Natural killer cell treated with Interleukin-12 subunit alpha and Interleukin-12 subunit beta and Interleukin-15 and Interleukin-18, amount 100 ng/mL, for 72 hours (primary cell): Measurements from ENCODE around the gene CHST11. TPM values are rescaled to one million over a fixed set of nuclear protein-coding genes. Genes with fewer than 3 reads are reported as not detected.

Source experiments
- ATAC-seq, 2 donors: fragments of 150-1000 bp; cut with Tn5 transposase in 1 of 2; sonication (Bioruptor Pico), chemical (Tn5 transposase) in 1 of 2; 2 replicates each; pipeline ENCODE4 v1.10.0; 2021
- DNase-seq: peaks from one replicate; pipeline ENCODE4 v3.0.0; 2022; ENCODE audit warnings: low spot score
- H3K27ac Mint-ChIP-seq, 2 donors: 1 replicate in 1 of 2; 2 replicates in 1 of 2; pipeline ENCODE4 v1.8.0; 2022; ENCODE audit warnings: mixed read lengths in 2 of 2, mild to moderate bottlenecking in 1 of 2, moderate library complexity in 1 of 2
- H3K27me3 Mint-ChIP-seq, 2 donors: 1 replicate in 1 of 2; 2 replicates in 1 of 2; pipeline ENCODE4 v1.8.0; 2022; ENCODE audit warnings: mixed read lengths in 2 of 2
- H3K36me3 Mint-ChIP-seq: one replicate; pipeline ENCODE4 v1.8.0; 2022; ENCODE audit warnings: mixed read lengths
- H3K4me1 Mint-ChIP-seq, 2 donors: 1 replicate in 1 of 2; 2 replicates in 1 of 2; pipeline ENCODE4 v1.8.0; 2022; ENCODE audit warnings: low read depth in 2 of 2, mixed read lengths in 2 of 2, mild to moderate bottlenecking in 1 of 2
- H3K4me3 Mint-ChIP-seq: one replicate; pipeline ENCODE4 v1.8.0; 2022; ENCODE audit warnings: mixed read lengths
- H3K9me3 Mint-ChIP-seq: 2 replicates; pipeline ENCODE4 v1.8.0; 2022; ENCODE audit warnings: mixed read lengths
- total RNA-seq, 2 donors: library from RNA; stranded (reverse); gene quantifications; one replicate each; pipeline ENCODE4 v1.2.3, GENCODE V29; 2022

The CHST11 gene
- total RNA-seq, 2 donors from 2014 or later = 195 to 374 TPM

GRCh38 chr12:104764225-104765091 is 307.7 kb downstream of the CHST11 start:
- Mint-ChIP-seq H3K27me3 (no peaks in the 10 kb centered on the region), H3K9me3 (no peaks in the 10 kb centered on the region), H3K36me3 (no peaks in the 10 kb centered on the region), H3K4me3 (peak overlapping the region; percentile 60), H3K4me1 (peaks cover 54% of the 10 kb centered on the region in 2 donors), H3K27ac (peak overlapping the region; percentile 76 to 96)
- DNase-seq (no peak), ATAC-seq (peak; percentile 8 to 62)

GRCh38 chr12:104767261-104767660 is 310.5 kb downstream of the CHST11 start:
- Mint-ChIP-seq H3K4me3 (no peak overlapping the region), H3K4me1 (peaks cover 35% of the 10 kb centered on the region in 2 donors), H3K27ac (peak overlapping the region in 1 of 2 donors; percentile 3), H3K36me3 (no peaks in the 10 kb centered on the region), H3K27me3 (no peaks in the 10 kb centered on the region), H3K9me3 (no peaks in the 10 kb centered on the region)
- DNase-seq (no peak), ATAC-seq (no peak)

DNA sequence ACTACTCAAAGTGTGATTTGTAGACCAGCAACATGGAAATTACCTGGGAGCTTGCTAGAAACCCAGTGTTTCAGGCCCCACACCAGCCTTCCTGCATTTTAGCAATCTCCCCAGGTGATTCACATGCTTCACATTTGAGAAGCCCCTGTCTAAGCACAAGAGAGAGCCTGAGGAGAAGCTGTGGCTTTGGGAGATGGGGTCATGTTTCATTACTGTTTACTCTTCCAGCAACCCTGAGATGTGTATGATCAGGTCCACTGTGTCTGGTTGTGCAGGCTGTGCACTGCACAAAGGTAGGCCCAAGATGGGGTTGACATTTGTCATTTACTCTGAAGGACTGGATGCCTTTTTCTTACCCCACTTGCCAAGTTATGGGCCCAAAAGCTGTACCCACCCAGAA is 311.3 kb downstream of the CHST11 start:
- Mint-ChIP-seq H3K27me3 (no peaks in the 10 kb centered on the region), H3K4me3 (no peak overlapping the region), H3K36me3 (peaks cover 7% of the 10 kb centered on the region), H3K4me1 (peaks cover 32% of the 10 kb centered on the region in 2 donors), H3K9me3 (peaks cover 5% of the 10 kb centered on the region), H3K27ac (peak overlapping the region in 1 of 2 donors; percentile 3)
- ATAC-seq = no peak
- DNase-seq = no peak

DNA sequence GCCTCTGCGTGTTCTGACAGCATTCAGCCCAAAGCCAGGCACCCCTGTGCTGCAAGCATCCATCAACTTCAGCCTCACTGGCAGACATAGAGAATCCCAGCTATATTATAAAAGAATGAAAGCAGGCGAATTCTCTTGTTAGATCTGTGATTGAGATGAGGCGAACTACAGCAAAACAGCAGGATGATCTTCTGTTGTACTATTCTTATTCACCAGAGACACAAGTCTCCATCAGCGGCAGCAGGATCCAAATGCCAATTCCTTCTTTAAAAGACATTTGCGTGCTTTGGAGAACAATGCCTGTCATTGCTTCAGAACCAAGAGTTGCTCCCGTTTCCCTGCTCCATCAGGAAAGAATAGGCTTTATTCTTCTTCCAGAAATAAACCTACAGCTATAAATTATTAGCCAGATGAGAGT is 312.4 kb downstream of the CHST11 start:
- no peaks in the 10 kb centered on the region for H3K27me3 Mint-ChIP-seq

GRCh38 chr12:104772336-104772735 is 315.6 kb downstream of the CHST11 start:
- H3K27me3 Mint-ChIP-seq = no peaks in the 10 kb centered on the region
- DNase-seq = no peak
- H3K27ac Mint-ChIP-seq = peak overlapping the region in 1 of 2 donors; percentile 24
- ATAC-seq = no peak
- peaks cover 11% of the 10 kb centered on the region for H3K9me3 Mint-ChIP-seq
- peaks cover 0 to 3% of the 10 kb centered on the region in 2 donors for H3K4me1 Mint-ChIP-seq
- peaks cover 19% of the 10 kb centered on the region for H3K36me3 Mint-ChIP-seq
- H3K4me3 Mint-ChIP-seq = no peak overlapping the region

More for the DNA sequence above, 312.4 kb downstream of the CHST11 start:
- H3K4me3 Mint-ChIP-seq = no peak overlapping the region
- no peak overlapping the region for H3K27ac Mint-ChIP-seq
- peaks cover 23 to 24% of the 10 kb centered on the region in 2 donors for H3K4me1 Mint-ChIP-seq
- H3K36me3 Mint-ChIP-seq = peaks cover 18% of the 10 kb centered on the region
- ATAC-seq (no peak), DNase-seq (no peak)
- H3K9me3 Mint-ChIP-seq = peaks cover 11% of the 10 kb centered on the region

- peaks cover 11% of the 10 kb centered on the region for H3K9me3 Mint-ChIP-seq
- ATAC-seq (no peak), DNase-seq (no peak)
- H3K27me3 Mint-ChIP-seq = peaks cover 0 to 8% of the 10 kb centered on the region in 2 donors
- no peak overlapping the region for H3K4me3 Mint-ChIP-seq
- peak overlapping the region in 1 of 2 donors; percentile 45 for H3K27ac Mint-ChIP-seq
- peaks cover 0 to 2% of the 10 kb centered on the region in 2 donors for H3K4me1 Mint-ChIP-seq
- peaks cover 27% of the 10 kb centered on the region for H3K36me3 Mint-ChIP-seq
These were observed 319.0 kb downstream of the CHST11 start for GRCh38 chr12:104775731-104776231.

DNA sequence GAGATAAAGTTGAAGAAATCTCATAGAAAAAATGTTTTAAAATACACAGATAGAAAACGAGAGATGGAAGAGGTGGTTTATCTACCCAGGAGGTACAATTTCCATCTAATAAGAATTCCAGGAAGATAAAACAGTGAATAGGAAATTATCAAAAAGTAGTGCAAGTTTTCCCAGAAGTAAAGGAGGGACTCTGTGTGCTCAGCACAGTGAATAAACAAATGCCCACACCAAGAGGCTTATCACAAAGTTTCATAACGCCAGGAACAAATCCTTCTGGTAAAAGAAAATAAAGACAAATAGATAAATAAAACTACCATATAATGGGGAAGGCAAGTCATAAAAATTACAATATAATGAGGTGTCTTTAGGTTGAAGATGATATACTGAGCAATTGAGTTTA is 322.4 kb downstream of the CHST11 start:
- Mint-ChIP-seq H3K36me3 (peaks cover 9% of the 10 kb centered on the region), H3K27me3 (peaks cover 2 to 8% of the 10 kb centered on the region in 2 donors), H3K4me3 (no peak overlapping the region), H3K27ac (no peak overlapping the region), H3K4me1 (peaks cover 0 to 2% of the 10 kb centered on the region in 2 donors), H3K9me3 (no peaks in the 10 kb centered on the region)
- DNase-seq (no peak), ATAC-seq (no peak)

GRCh38 chr12:104782296-104782695 is 325.5 kb downstream of the CHST11 start:
- DNase-seq = no peak
- Mint-ChIP-seq H3K4me3 (no peak overlapping the region), H3K27me3 (peaks cover 2 to 8% of the 10 kb centered on the region in 2 donors), H3K27ac (peak overlapping the region in 1 of 2 donors; percentile 4), H3K36me3 (peaks cover 8% of the 10 kb centered on the region), H3K4me1 (peaks cover 0 to 2% of the 10 kb centered on the region in 2 donors), H3K9me3 (no peaks in the 10 kb centered on the region)
- no peak for ATAC-seq

GRCh38 chr12:104784592-104784991 is 327.8 kb downstream of the CHST11 start:
- Mint-ChIP-seq H3K27me3 (peaks cover 0 to 2% of the 10 kb centered on the region in 2 donors), H3K4me1 (peaks cover 2 to 4% of the 10 kb centered on the region in 2 donors), H3K9me3 (no peaks in the 10 kb centered on the region), H3K4me3 (no peak overlapping the region), H3K27ac (no peak overlapping the region), H3K36me3 (no peaks in the 10 kb centered on the region)
- DNase-seq (no peak), ATAC-seq (no peak)

- Mint-ChIP-seq H3K27me3 (peaks cover 0 to 2% of the 10 kb centered on the region in 2 donors), H3K36me3 (no peaks in the 10 kb centered on the region), H3K4me1 (peaks cover 3 to 10% of the 10 kb centered on the region in 2 donors), H3K4me3 (no peak overlapping the region), H3K27ac (no peak overlapping the region), H3K9me3 (no peaks in the 10 kb centered on the region)
- no peak for DNase-seq
- no peak for ATAC-seq
These were observed 329.1 kb downstream of the CHST11 start for GRCh38 chr12:104785886-104786285.

GRCh38 chr12:104786352-104786751 is 329.6 kb downstream of the CHST11 start:
- Mint-ChIP-seq H3K27me3 (peaks cover 0 to 2% of the 10 kb centered on the region in 2 donors), H3K27ac (no peak overlapping the region), H3K9me3 (no peaks in the 10 kb centered on the region), H3K4me3 (no peak overlapping the region), H3K4me1 (peaks cover 3 to 10% of the 10 kb centered on the region in 2 donors), H3K36me3 (no peaks in the 10 kb centered on the region)
- ATAC-seq (no peak), DNase-seq (no peak)

DNA sequence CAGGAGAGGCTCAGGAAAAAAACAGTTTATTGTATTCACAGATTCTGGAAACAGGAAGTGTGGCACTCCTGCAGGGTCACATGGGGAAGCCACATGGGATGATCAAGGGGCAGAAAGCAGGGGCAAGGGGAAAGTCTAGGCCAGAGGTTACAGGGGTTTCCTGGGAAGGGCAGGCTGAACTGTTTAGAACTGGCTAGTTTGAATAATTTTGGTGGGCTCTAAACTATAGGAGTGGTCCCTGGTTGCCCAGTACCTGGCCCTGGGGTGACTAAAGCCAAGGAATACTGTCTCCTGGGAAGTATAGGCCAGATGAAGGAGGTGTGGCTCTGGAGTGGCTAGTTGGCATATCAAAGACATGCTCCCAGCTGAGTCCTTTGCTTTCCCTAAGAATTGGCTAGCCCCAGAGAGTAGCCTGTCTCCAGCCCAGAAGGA is 332.1 kb downstream of the CHST11 start:
- Mint-ChIP-seq H3K9me3 (no peaks in the 10 kb centered on the region), H3K36me3 (no peaks in the 10 kb centered on the region), H3K27ac (peak overlapping the region in 1 of 2 donors; percentile 44), H3K27me3 (no peaks in the 10 kb centered on the region), H3K4me3 (no peak overlapping the region), H3K4me1 (peaks cover 8 to 16% of the 10 kb centered on the region in 2 donors)
- no peak for DNase-seq
- no peak for ATAC-seq

DNA sequence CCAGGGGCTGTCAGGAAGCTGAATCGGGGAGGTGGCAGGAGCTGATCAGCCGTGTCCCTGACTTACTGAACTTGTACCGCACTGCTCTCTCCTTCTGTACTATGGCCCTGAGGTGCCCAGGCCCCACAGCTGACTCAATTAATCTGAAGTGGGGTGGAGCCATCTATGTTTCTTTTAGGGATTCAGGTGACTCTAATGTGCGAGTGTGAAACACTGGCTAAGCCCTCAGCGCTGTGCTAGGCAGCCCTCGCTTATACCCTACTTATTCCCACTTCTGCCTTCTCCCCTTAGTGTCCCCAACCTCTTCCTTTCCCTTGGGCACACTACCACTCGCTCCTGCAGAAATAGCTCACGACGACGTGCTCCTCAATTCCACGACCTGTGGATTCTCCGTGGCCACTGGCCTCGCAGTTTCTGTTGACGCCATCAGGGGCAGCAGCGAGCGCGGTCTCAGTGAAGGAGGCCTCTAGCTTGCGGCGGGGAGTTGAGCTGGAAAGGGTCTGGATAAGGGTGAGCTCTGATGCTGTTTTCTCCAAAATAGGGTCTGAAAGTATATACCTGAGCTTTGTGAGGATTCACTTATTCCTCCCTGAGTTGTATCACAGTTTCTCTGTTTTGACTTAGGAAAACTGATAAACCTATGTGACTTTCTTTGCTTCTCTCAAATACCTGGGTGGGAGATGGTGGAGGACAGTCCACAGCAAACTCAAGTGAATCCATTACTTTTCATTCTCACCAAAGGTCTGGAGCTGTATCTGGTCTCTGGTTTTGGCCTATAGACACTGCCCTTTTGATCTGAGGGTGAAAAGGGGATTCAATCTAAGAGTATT is 333.8 kb downstream of the CHST11 start:
- no peaks in the 10 kb centered on the region for H3K36me3 Mint-ChIP-seq
- peak; percentile 54 to 77 for ATAC-seq
- peak overlapping the region in 1 of 2 donors; percentile 28 for H3K27ac Mint-ChIP-seq
- H3K27me3 Mint-ChIP-seq = no peaks in the 10 kb centered on the region
- peaks cover 8 to 16% of the 10 kb centered on the region in 2 donors for H3K4me1 Mint-ChIP-seq
- peak overlapping the region; percentile 36 for H3K4me3 Mint-ChIP-seq
- DNase-seq = no peak
- no peaks in the 10 kb centered on the region for H3K9me3 Mint-ChIP-seq
